Measurements from ENCODE around the gene ZMYND10. TPM values are rescaled to one million over a fixed set of nuclear protein-coding genes. Genes with fewer than 3 reads are reported as not detected.

The ZMYND10 gene
- polyA plus RNA-seq, 1 experiment = 0.87 TPM

DNA sequence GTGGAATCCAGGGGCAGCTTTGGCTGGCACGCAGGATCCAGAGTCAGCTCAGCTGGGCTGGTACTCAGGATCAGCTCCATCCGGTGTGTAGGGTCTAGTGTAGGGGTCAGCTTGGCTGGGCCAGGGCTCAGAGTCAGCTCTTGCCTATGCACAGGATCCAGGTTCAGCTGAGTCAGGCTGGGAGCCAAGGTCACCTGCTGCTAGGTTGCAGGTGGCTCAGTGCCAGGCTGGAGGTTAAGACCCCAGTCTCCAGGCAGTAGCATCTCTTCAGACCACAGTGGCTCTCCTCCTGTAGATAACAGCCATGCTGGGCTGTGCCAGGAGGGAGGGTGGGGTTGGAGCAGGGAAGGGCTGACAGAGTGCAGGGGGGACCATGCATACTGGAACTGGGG, 48.2 kb downstream of the ZMYND10 start:
- Histone ChIP-seq H3K4me3 (ENCODE audit: low read depth, low read length) (no peak overlapping the region), H3K27me3 (ENCODE audit: control insufficient read depth, insufficient read depth, low read length) (no peaks in the 10 kb centered on the region), H3K27ac (ENCODE audit: low read depth, low read length) (no peak overlapping the region), H3K9me3 (ENCODE audit: control insufficient read depth, insufficient read depth, low read length) (no peaks in the 10 kb centered on the region; the same call in 1 of the 2 replicates)
- TF ChIP-seq, protein P1, sequence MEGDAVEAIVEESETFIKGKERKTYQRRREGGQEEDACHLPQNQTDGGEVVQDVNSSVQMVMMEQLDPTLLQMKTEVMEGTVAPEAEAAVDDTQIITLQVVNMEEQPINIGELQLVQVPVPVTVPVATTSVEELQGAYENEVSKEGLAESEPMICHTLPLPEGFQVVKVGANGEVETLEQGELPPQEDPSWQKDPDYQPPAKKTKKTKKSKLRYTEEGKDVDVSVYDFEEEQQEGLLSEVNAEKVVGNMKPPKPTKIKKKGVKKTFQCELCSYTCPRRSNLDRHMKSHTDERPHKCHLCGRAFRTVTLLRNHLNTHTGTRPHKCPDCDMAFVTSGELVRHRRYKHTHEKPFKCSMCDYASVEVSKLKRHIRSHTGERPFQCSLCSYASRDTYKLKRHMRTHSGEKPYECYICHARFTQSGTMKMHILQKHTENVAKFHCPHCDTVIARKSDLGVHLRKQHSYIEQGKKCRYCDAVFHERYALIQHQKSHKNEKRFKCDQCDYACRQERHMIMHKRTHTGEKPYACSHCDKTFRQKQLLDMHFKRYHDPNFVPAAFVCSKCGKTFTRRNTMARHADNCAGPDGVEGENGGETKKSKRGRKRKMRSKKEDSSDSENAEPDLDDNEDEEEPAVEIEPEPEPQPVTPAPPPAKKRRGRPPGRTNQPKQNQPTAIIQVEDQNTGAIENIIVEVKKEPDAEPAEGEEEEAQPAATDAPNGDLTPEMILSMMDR (IDR thresholded peaks at IDR 0.05; ENCODE audit: low read depth, low read length) = no peak
- ChIA-PET POLR2A (no interaction called here), CTCF (interaction anchor here (0.7 to 1.6 kb wide), 2 partner anchors 51 to 71 kb away, joined by 3 to 4 read pairs; no protein-coding TSS in a partner anchor)
- DNase-seq (ENCODE audit: low read depth, low spot score) = no peak

DNA sequence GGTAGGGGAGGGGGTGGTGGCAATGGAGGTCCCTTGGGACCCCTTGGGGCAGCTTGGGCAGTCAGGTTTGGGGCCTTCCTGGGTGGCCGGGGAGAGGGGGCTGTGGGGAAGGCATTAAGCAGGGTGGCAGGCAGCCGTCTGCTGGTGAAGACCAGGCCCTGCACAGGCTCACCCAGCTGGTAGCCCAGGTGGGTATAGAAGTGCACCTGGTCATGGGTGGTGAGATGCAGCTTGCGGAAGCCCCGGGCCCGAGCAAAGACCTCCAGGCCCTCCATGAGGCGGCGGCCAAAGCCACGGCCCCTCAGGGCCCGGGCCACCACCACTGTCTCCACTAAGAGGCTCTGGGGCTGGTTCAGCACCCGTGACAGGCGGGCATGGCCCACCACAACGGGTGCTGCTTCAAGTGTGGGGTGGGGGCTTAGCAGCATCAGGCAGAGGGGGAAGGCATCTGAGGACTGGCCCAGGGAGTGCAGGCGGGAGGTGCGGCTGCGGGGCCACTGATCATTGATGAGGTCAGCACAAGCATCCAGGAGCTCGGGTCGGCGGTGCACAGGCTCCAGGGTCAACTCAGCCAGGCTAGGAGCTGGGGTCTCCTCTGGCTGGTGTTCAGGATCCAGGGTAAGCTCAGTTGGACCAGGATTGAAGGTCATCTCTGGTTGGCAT, 48.7 kb downstream of the ZMYND10 start:
- no peak overlapping the region for H3K27ac ChIP-seq (ENCODE audit: low read depth, low read length)
- CTCF ChIA-PET = interaction anchor here (0.7 to 1.6 kb wide), 2 partner anchors 50 to 70 kb away, joined by 3 to 4 read pairs; no protein-coding TSS in a partner anchor
- H3K27me3 ChIP-seq (ENCODE audit: control insufficient read depth, insufficient read depth, low read length) = no peaks in the 10 kb centered on the region
- H3K4me3 ChIP-seq (ENCODE audit: low read depth, low read length) = no peak overlapping the region
- H3K9me3 ChIP-seq (ENCODE audit: control insufficient read depth, insufficient read depth, low read length) = no peaks in the 10 kb centered on the region; the same call in 1 of the 2 replicates
- POLR2A ChIA-PET = no interaction called here
- TF ChIP-seq, protein P1 (IDR thresholded peaks at IDR 0.05; ENCODE audit: low read depth, low read length) = no peak
- no peak for DNase-seq (ENCODE audit: low read depth, low spot score)

DNA sequence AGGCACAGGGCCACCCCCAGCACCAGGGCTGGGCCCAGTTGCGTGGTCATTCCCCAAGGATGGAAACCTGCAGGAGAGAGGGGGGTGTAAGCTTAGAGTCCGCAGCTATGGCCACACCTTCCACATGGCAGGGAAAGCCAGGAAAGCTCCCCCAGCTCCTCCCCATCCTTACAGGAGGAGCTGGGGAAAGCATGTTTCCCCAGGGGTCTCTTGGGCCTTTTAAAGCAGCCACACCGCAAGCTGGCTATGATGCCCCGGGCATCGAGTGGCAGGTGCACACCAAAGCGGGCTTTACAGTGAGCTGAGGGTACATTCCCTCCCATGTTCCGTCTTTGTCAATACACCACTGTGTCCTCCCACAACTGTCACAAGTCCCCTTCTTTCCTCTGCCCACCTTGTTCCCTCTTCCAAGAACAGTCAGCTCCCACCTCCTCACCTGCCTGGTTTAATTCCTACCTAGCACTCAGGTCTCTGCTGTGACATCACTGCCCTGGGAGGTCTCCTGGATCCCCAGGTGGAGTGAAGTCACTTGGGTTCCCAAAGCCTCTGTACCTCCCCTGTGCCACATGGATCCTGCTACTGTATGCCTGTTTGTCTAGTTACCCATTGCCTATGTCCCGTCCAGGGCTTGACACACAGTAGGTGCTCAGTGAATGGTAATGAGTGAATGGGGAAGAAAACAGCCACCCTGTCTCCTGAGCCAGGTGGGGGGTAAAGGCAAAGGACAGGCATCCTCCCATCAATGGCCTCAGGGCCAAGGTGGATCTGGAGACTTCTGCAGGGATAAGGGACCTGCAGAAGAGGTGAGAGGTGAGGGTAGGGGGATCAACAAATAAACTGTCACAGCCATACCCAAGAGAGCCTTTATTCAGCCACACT, 49.7 kb downstream of the ZMYND10 start:
- ChIA-PET POLR2A (interaction anchor here (1.1 kb wide), 1 partner anchor 12 kb away, joined by 3 read pairs; no protein-coding TSS in a partner anchor), CTCF (interaction anchor here (1.2 kb wide), 1 partner anchor 21 kb away, joined by 4 read pairs; no protein-coding TSS in a partner anchor)

DNA sequence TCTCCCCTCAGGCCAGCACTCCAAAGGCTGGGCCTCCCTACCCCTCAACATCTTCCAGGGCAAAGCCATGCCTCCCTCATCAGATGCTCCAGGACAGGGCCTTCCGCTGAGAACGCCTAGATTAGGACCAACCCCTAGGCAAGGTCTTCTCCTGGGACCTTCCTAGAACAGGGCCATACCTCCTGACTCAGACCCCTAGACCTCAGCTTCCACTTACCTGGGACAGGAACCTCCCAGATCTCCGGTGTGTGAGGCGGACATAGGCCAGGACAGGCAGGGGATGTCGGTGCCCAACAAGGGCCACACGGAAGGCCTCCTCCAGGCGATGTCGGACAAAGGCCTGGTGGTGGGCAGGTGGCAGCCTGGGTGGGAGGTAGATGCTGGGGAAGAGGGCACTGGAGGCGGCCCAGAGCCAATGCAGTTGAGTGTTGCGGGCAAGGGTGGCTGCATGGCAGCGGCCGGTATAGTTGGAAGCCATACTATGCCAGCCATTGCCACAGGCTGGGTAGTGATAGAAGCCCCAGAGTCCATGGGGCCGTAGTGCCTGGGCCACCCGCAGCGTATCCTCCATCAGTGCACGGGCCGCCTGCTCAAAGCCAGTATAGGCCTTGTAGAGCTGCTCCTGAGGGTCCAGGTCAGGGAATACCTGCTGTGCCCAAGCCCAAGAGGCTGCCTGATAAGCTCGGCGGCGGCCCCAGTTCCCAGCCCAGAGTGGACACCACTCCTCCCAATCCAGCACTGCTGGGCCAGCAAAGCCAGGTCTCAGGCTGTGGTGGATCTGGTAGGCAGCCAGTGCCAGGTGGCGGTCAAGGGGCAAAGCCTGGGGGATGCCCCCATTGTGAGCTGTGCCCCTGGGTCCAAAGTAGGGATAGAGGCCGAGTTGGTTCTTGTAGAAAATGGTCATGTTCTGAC, 50.8 kb downstream of the ZMYND10 start:
- ChIA-PET CTCF (interaction anchor here (1.2 kb wide), 1 partner anchor 20 kb away, joined by 4 read pairs; no protein-coding TSS in a partner anchor), POLR2A (interaction anchor here (1.1 kb wide), 1 partner anchor 11 kb away, joined by 3 read pairs; no protein-coding TSS in a partner anchor)
- Histone ChIP-seq H3K27me3 (ENCODE audit: control insufficient read depth, insufficient read depth, low read length) (no peaks in the 10 kb centered on the region), H3K9me3 (ENCODE audit: control insufficient read depth, insufficient read depth, low read length) (no peaks in the 10 kb centered on the region; the same call in 1 of the 2 replicates), H3K27ac (ENCODE audit: low read depth, low read length) (no peak overlapping the region), H3K4me3 (ENCODE audit: low read depth, low read length) (no peak overlapping the region)
- DNase-seq (ENCODE audit: low read depth, low spot score) = no peak
- TF ChIP-seq, protein P1 (IDR thresholded peaks at IDR 0.05; ENCODE audit: low read depth, low read length) = no peak

More for the DNA sequence above, 49.7 kb downstream of the ZMYND10 start:
- no peaks in the 10 kb centered on the region for H3K27me3 ChIP-seq (ENCODE audit: control insufficient read depth, insufficient read depth, low read length)
- no peaks in the 10 kb centered on the region; the same call in 1 of the 2 replicates for H3K9me3 ChIP-seq (ENCODE audit: control insufficient read depth, insufficient read depth, low read length)
- no peak for DNase-seq (ENCODE audit: low read depth, low spot score)
- TF ChIP-seq, protein P1 (IDR thresholded peaks at IDR 0.05; ENCODE audit: low read depth, low read length) = no peak
- H3K4me3 ChIP-seq (ENCODE audit: low read depth, low read length) = no peak overlapping the region
- no peak overlapping the region for H3K27ac ChIP-seq (ENCODE audit: low read depth, low read length)
